ENCODE data around the gene FRMD5.

The FRMD5 gene

GRCh38 chr15:43919540-43920253, 275.4 kb downstream of the FRMD5 start:
- no peak for DNase-seq

DNA sequence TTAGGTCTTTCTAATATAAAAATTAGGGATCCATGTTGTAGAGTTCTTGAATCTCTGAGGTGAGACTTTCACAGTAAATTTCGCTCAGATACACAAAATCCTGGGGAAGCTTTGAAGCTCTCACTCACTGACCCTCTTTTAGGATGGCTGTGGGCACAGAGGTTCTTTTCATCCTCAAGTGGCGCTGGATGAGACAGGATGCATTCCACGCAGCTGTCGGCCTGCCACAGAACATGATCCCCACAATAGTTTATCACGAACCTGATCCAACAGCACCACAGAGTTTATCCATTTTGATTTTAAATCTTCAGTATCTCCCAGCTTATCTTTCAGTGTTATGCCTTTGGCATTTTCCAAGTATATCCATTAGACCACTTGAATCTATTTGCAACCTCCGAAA, 276.4 kb downstream of the FRMD5 start:
- DNase-seq: no peak

DNA sequence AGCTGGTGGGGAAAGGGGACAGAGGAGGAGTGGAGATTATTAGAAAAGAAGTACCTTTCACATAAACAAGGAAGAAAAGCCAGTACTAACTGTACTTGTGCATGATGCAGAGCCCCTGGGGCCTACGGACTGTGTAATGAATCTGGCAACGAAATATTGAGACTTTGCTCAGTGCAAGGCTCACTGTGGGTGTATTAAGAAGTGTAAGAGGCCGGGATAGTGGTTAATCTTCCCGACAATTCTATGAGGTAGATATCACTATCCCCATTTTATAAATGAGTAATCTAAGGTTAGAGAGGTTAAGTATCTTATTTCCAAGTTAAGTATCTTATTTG, 278.8 kb downstream of the FRMD5 start:
- DNase-seq: no peak

DNA sequence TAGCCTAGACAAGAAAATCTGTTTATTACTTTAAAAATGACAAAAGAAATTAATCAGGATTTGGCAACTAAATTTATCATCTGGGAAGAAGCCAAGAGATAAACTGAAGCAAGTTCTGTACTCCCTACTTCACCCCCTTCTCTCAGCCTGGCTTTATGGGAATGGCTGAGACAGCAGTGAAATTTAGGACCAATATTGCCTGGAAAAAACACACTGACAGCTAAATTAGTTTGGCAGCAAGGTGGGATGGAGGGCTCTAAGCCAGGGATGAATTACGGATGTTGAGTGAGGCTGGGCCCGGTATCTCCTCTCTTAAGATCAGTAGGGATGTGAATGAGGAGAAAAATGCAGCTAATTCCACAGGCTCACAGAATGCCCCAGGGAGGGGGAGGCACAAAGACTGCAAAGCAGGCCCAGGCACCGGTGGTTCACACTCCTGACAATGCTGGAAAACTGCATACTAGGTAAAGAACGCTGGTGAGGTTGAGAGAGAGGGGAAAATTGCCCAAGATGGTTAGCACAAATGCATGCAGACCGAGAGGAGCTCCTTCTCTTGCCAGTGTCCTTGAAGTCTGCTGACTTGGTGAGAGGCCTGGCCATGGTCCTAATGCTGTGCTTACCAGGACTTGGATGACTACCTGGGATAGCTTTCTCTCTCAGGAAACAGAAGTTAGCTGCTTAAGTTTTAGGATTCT, 279.3 kb downstream of the FRMD5 start:
- DNase-seq: no peak

DNA sequence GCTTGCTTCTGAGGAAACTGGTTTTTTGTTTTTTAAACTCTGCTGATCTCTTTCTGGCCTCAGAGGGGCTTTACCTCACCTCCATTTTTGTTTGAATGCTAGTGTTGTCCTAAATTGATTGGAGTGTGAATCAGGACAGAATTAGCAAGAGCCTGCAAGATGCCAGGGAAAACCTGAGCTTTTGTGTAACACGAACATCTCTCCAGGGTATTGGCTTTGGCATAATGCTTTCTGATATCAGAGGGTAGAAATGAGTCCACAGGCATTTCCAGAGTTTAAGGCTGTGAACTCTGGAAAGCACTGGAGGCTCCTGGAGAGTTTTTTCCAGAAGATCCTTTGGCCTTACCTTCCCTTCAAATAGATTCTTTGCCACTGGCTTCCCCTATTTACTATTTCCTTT, 281.1 kb downstream of the FRMD5 start:
- DNase-seq: no peak

- no peak for DNase-seq
These were observed 281.9 kb downstream of the FRMD5 start for GRCh38 chr15:43913026-43913780.

DNA sequence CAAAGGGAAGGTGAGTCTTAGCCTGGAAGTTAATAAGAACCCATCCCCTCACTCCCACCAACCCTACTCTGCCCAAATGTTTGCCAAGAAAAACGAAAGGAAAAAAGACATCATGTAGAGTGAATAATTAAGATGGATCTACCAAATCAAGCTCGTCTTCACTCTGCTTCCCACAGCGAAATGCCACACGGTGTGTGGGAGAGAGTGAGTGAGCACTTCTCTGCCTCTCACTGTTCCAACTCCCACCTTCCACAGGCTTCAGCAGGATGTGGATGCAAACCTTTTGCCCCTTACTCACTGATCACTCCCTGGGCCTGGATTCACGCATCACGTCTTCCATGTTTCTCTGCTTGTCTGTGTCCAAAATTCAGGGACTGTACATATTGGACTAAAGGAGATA, 282.9 kb downstream of the FRMD5 start:
- no peak for DNase-seq

GRCh38 chr15:43911235-43911781, 283.8 kb downstream of the FRMD5 start:
- DNase-seq: no peak

DNA sequence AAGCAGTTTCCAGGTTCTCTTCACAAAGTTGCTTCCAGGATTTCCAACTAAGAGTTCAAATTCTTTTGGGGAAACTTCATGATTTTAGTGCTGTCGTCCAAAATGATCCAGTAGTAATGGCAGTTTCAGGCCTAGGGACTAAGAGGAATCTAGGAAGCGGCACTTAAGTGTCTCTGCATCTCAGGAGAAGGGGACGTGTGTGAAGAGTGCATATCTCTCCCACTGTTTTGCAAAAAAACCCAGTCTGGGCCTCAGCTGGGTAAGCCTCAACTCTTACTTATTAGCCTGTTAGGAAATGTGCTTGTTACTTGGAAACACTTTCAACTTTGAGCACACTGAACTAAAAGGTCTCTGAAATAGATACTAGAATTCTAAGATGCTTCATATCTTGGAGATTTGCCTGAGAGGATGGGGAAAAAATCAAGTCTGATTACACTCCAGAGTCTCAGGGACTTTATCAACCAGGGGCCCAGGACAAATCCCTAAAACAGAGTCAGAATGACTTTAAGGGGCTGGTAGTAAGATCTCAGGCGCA, 286.5 kb downstream of the FRMD5 start:
- DNase-seq: no peak

DNA sequence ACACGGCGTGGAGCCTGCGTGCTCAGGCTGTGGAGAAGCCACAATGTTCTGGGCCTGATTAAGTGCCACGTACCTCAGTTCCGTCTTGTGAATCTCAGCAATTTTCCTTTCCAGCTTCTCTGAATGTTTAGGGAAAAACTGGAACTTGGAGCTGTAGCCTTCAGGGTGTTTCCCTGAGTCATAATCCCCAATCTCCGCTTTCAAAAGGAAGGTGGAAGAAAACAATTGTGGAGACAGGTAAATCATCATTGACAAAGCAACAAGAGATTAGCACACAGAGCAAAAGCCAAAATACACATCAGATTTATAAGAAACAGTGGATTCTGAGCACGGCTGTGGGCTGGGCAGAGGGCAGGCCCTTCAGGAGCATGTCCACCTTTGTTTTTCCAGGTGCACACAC, 289.3 kb downstream of the FRMD5 start:
- DNase-seq: no peak

DNA sequence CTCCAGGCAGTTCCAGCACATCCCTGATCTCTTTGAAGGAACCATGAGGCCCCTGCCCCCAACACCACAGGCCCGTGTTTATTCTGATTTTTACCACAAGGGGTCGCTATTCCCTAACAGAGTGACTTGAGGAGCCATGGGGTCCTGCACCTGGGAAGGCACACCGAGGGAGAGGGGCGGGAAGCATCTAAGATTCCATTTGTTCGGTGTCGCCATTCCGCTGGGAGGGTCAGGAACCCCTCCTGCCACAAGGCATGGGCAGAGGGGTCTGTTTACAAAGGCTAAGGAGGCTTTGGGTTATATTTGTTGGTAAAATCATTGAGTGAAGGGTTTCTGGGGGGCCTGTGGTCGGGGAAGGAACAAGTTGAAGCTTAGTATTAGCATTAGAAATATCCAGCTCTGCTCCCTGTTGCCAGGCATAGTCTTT, 291.2 kb downstream of the FRMD5 start:
- no peak for DNase-seq

- DNase-seq: no peak
These were observed 293.6 kb downstream of the FRMD5 start for GRCh38 chr15:43901495-43901894.

DNA sequence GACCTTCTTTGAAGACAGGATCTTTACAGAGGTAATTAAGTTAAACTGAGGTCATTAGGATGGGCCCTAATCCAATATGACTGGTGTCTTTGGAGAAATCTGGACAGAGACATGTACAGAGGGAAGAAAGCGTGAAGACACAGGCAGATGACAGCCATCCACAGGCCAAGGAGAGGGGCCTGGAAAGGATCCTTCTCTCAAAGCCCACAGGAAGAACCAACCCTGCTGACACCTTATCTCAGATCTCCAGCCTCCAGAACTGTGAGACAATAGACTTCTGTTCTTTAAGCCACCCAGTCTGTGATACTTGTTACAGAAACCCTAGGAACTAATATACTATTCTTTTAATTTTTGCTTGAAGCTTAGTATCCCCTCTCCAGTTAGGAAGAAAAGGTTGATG, 294.1 kb downstream of the FRMD5 start:
- no peak for DNase-seq

DNA sequence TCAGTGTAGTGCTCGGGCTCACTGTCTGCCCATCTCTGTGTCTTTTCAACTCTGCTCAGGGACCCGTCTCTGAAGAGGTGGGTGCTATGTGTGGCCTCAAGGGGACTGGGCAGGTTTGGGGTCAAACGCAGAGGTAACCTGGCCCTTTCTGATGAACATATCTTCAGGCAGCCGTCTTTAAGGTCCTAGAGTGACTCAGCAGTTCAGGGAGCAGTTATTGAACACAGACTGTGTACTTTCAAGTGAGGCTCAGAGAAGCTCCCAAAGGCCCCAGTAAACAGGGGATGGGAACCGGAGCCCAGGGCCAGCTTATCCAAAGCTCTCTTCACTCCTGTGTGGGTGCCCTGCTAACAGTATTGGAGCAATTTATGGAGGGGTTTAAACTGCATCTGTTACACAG, 295.1 kb downstream of the FRMD5 start:
- no peak for DNase-seq

GRCh38 chr15:43898891-43899290, 296.2 kb downstream of the FRMD5 start:
- DNase-seq: no peak

GRCh38 chr15:43896543-43896942, 298.5 kb downstream of the FRMD5 start:
- DNase-seq: no peak

- DNase-seq: no peak
These were observed 299.5 kb downstream of the FRMD5 start for GRCh38 chr15:43895586-43895985.

DNA sequence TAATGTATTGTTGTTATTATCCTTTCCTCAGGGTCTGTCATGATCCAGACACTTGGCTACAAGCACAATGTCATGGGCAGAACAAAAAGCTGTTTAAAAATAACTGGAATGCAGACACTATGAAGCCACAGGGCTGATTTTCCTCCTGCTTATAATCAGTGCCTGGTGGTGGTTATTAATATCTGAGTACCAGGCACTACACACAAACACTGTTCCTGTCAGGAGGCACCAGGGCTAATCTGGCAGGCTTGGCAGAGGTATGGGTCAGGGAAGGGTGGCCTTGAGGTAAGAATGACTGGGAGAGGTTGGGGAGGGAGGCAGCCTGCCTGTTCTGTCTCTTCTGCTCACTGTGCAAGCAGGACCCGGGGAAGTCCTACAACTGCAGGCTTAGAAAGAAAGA, 301.1 kb downstream of the FRMD5 start:
- no peak for DNase-seq

DNA sequence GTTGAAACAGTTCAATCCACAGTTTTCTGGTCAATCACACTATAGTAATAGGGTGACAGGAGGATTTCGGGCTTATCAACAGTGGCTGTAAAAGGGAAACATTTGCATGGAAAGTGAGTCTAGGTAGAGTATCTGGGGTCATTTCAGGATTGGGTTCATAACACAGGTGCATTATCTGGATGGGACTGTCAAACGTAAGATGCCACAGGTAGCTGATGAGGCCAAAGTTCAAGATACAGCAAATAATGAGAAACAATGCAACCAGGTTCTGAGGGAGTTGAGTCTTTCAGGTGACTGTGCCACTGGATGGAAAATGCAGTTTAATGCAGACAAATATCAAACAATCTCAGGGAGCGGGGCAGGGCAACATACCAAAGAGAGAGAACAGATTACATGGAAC, 306.0 kb downstream of the FRMD5 start:
- DNase-seq: no peak

- no peak for DNase-seq
These were observed 307.2 kb downstream of the FRMD5 start for GRCh38 chr15:43887901-43888300.

DNA sequence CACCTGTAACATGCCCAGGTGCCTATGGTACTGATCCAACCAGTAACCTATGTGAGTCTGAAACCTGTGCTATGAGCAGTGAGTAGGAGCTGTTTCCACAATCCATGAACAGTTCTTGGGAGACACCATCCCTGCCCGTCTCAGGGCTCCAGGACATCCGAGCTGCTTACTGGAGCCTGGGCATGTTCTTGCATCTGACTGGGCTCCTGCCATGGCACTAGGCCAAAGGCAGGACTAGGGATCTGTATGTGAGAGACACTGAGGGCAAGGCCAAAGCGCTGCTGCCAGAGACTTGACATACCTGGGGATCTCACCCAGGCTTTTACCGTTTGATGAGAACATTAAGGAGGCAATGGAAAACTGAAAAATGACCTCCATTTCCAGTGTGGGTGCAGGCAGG, 308.5 kb downstream of the FRMD5 start:
- DNase-seq: no peak

GRCh38 chr15:43883571-43883970, 311.5 kb downstream of the FRMD5 start:
- DNase-seq: no peak

DNA sequence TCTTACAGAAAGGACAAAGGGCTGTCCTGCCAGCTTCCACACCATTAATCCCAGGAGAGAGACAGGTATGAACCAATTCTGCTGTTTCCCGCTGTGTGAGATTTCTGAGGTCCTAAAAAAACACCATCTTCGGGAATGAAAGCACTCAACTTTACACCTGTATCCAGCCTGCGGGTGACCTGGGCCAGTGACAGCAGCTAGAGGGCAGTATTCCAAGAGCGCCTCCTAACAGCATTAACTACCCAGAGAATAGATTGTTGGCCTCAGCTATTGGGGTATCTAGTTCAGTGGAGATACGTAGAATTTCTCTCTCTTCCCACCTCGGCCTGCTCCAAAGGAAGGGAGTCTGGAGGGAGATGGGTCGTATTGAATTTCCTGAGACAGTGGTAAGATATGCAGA, 313.1 kb downstream of the FRMD5 start:
- no peak for DNase-seq

GRCh38 chr15:43881245-43881644, 313.8 kb downstream of the FRMD5 start:
- DNase-seq: no peak

All from NCI-H187 treated with DMSO at 0.1 percent for 48 hours (cell line).